CD4-positive, alpha-beta T cell (primary cell): Measurements from ENCODE around the gene MYADM. TPM values are rescaled to one million over a fixed set of nuclear protein-coding genes. Genes with fewer than 3 reads are reported as not detected.

Source experiments
- ATAC-seq: fragments of 200-7000 bp; cut with Tn5 transposase; one replicate; pipeline ENCODE4 v1.10.0; 2022; ENCODE audit warnings: mild to moderate bottlenecking; ENCODE audit not compliant: poor library complexity
- CTCF ChIA-PET: fragments of 350-600 bp; sonication (Branson Sonifier 250); formaldehyde crosslinking; loops from one replicate; lab custom pipeline; 2021; ENCODE audit warnings: antibody characterized with exemption, inconsistent platforms; lab: Charles Lee
- POLR2A ChIA-PET: fragments of 350-600 bp; sonication (Branson Sonifier 250); formaldehyde crosslinking; loops from one replicate; lab custom pipeline; 2021; ENCODE audit warnings: antibody characterized with exemption, inconsistent platforms; lab: Charles Lee
- DNase-seq, 14 experiments: peaks; one replicate each; pipeline ENCODE4 v3.0.0-alpha.2; 2013 to 2020; ENCODE audit warnings: mixed read lengths in 2 of 14
- H3K27ac ChIP-seq, 2 donors: one replicate each; pipeline versions ENCODE4 v1.5.1 to v1.7.0; 2013; ENCODE audit warnings: low read length in 2 of 2, low read depth in 1 of 2, mild to moderate bottlenecking in 1 of 2
- H3K27me3 ChIP-seq, 2 experiments: 1 replicate in 1 of 2; 2 replicates in 1 of 2; pipeline versions ENCODE4 v1.6.1 to v1.7.0; 2013; ENCODE audit warnings: low read length in 2 of 2, control low read depth in 1 of 2, mild to moderate bottlenecking in 1 of 2, moderate library complexity in 1 of 2; ENCODE audit not compliant: insufficient read depth in 2 of 2, control insufficient read depth in 1 of 2
- H3K36me3 ChIP-seq: one replicate; pipeline ENCODE4 v1.6.1; 2013; ENCODE audit warnings: low read length, control low read depth; ENCODE audit not compliant: insufficient read depth
- H3K4me1 ChIP-seq: one replicate; pipeline ENCODE4 v1.6.1; 2013; ENCODE audit warnings: low read length, control low read depth; ENCODE audit not compliant: insufficient read depth
- H3K4me3 ChIP-seq: one replicate; pipeline ENCODE4 v1.5.1; 2013; ENCODE audit warnings: mild to moderate bottlenecking, low read length, moderate library complexity
- H3K9me3 ChIP-seq, 2 experiments: 1 replicate in 1 of 2; 2 replicates in 1 of 2; pipeline versions ENCODE4 v1.6.1 to v1.7.0; 2013; ENCODE audit warnings: low read length in 2 of 2, mild to moderate bottlenecking in 2 of 2, control low read depth in 1 of 2, moderate library complexity in 1 of 2; ENCODE audit not compliant: control insufficient read depth in 1 of 2, insufficient read depth in 1 of 2
- H3K27ac Mint-ChIP-seq: one replicate; pipeline ENCODE4 v1.8.0; 2020; ENCODE audit warnings: mixed read lengths
- H3K27me3 Mint-ChIP-seq: one replicate; pipeline ENCODE4 v1.8.0; 2021; ENCODE audit warnings: mixed read lengths
- H3K36me3 Mint-ChIP-seq: one replicate; pipeline ENCODE4 v1.8.0; 2021; ENCODE audit warnings: low read depth, mixed read lengths
- H3K4me1 Mint-ChIP-seq: one replicate; pipeline ENCODE4 v1.8.0; 2021; ENCODE audit warnings: low read depth, mixed read lengths
- H3K4me3 Mint-ChIP-seq: one replicate; pipeline ENCODE4 v1.8.0; 2020; ENCODE audit warnings: mild to moderate bottlenecking, mixed read lengths
- H3K9me3 Mint-ChIP-seq: one replicate; pipeline ENCODE4 v1.8.0; 2020; ENCODE audit warnings: mixed read lengths
- CTCF ChIP-seq: fragments of 200-600 bp; IDR thresholded peaks from one replicate; pipeline ENCODE4 v1.8.0; 2022; ENCODE audit warnings: antibody characterized with exemption, mild to moderate bottlenecking
- intact Hi-C, 2 experiments: fragments of 100-400 bp; cut with DNase I in 1 of 2; cut with micrococcal nuclease in 1 of 2; formaldehyde crosslinking; loops; one replicate each; pipeline versions ENCODE4 v1.15.1 to v1.9.0; 2023 to 2025; cut with DNase I, micrococcal nuclease
- total RNA-seq, 174 experiments: library from RNA in 2 of 174; stranded (reverse) in 2 of 174; gene quantifications; one replicate each; pipeline ENCODE4 v1.2.3 and lab custom pipeline; 2021 to 2026

The MYADM gene
- total RNA-seq, 2 experiments from 2014 or later: 444 to 448 TPM

DNA sequence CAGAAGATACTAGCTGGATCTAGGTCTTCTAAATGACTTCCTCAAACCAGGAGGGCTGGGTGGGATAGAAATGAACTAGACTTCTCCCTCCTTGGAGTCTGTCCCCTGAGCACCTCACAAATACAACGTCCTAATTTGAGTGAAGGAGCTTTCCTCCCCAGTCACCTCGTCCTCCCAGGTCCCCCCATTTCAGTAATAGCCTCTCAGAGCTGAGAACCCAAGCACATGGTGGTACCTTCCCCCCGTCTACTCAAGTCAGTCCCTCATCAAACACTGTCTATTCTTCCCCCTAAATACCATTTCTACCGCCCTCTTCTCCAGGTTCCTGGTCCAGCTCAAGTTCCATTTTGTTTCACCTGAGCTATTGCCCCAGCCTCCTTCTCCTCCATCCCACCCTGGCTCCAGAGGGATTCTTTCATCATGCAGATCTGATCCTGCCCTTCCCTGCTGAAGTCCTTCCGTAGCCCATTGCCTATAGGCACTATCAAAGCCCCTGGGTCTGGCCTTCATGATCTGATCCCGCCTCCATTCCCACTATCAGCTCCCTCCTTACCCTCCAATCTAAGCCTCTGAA lies 9.1 kb downstream of the MYADM start:
- H3K27me3 ChIP-seq: peaks cover 23 to 24% of the 10 kb centered on the region in 2 experiments
- Mint-ChIP-seq H3K4me3 (peak overlapping the region; percentile 86), H3K9me3 (no peaks in the 10 kb centered on the region), H3K27ac (peak overlapping the region; percentile 89), H3K27me3 (peaks cover 7% of the 10 kb centered on the region), H3K36me3 (peaks cover 48% of the 10 kb centered on the region), H3K4me1 (peaks cover 63% of the 10 kb centered on the region)
- H3K36me3 ChIP-seq: peaks cover 33% of the 10 kb centered on the region
- ChIA-PET POLR2A (interaction anchor here (1.7 to 4.4 kb wide), 2 partner anchors 9 to 238 kb away, joined by 6 to 71 read pairs; partner anchors contain the start of genes MYADM, PRPF31 and TFPT), CTCF (no interaction called here)
- peak overlapping the region in 1 of 2 donors; percentile 45 for H3K27ac ChIP-seq
- TF ChIP-seq CTCF: no peak
- ATAC-seq (no peak), DNase-seq (peak in 2 of 14 experiments; percentile 46 to 51)
- intact Hi-C loops: loop anchor here in 1 of 2 experiments (1.0 kb wide), 1 partner anchor 7 kb away; no protein-coding TSS in a partner anchor
- peaks cover 0 to 19% of the 10 kb centered on the region in 2 experiments for H3K9me3 ChIP-seq
- no peak overlapping the region for H3K4me3 ChIP-seq
- H3K4me1 ChIP-seq: peaks cover 88% of the 10 kb centered on the region

DNA sequence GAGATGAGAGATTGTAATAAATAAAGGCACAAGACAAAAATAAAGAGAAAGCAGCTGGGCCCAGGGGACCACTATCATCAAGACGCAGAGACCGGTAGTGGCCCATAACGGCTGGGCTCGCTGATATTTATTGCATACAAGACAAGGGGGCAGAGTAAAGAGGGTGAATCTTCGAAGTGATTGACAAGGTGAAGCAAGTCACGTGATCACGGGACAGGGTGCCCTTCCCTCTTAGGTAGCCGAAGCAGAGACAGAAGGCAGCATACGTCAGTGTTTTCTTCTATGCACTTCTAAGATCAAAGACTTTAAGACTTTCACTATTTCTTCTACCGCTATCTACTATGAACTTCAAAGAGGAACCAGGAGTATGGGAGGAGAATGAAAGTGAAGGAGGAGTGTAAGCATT lies 9.7 kb downstream of the MYADM start:
- ATAC-seq: no peak

GRCh38 chr19:53878776-53879139 lies 11.1 kb downstream of the MYADM start:
- H3K27me3 Mint-ChIP-seq: peaks cover 22% of the 10 kb centered on the region
- no peak overlapping the region for H3K4me3 Mint-ChIP-seq
- POLR2A ChIA-PET: interaction anchor here (4.4 kb wide), 1 partner anchor 11 kb away, joined by 71 read pairs; the partner anchor contains the start of gene MYADM
- Histone ChIP-seq H3K4me3 (peak overlapping the region; percentile 58), H3K4me1 (peaks cover 88% of the 10 kb centered on the region), H3K9me3 (peaks cover 0 to 15% of the 10 kb centered on the region in 2 experiments), H3K27me3 (peaks cover 38 to 41% of the 10 kb centered on the region in 2 experiments), H3K36me3 (peaks cover 21% of the 10 kb centered on the region), H3K27ac (no peak overlapping the region)
- H3K9me3 Mint-ChIP-seq: no peaks in the 10 kb centered on the region
- intact Hi-C loops: no loop called here
- no peak for TF ChIP-seq CTCF
- ATAC-seq (no peak), DNase-seq (peak in 1 of 14 experiments; percentile 21)
- H3K36me3 Mint-ChIP-seq: peaks cover 34% of the 10 kb centered on the region
- CTCF ChIA-PET: no interaction called here
- H3K4me1 Mint-ChIP-seq: peaks cover 52% of the 10 kb centered on the region
- H3K27ac Mint-ChIP-seq: peak overlapping the region; percentile 51

More for the DNA sequence above, 9.7 kb downstream of the MYADM start:
- no peak for TF ChIP-seq CTCF
- Mint-ChIP-seq H3K27me3 (peaks cover 9% of the 10 kb centered on the region), H3K9me3 (no peaks in the 10 kb centered on the region), H3K4me3 (peak overlapping the region; percentile 86), H3K4me1 (peaks cover 62% of the 10 kb centered on the region), H3K36me3 (peaks cover 48% of the 10 kb centered on the region), H3K27ac (peak overlapping the region; percentile 89)
- CTCF ChIA-PET: no interaction called here
- H3K36me3 ChIP-seq: peaks cover 33% of the 10 kb centered on the region
- H3K4me1 ChIP-seq: peaks cover 89% of the 10 kb centered on the region
- POLR2A ChIA-PET: interaction anchor here (1.7 to 4.4 kb wide), 2 partner anchors 10 to 238 kb away, joined by 6 to 71 read pairs; partner anchors contain the start of genes MYADM, PRPF31 and TFPT
- peak overlapping the region in 1 of 2 donors; percentile 45 for H3K27ac ChIP-seq
- peaks cover 0 to 19% of the 10 kb centered on the region in 2 experiments for H3K9me3 ChIP-seq
- peaks cover 27 to 29% of the 10 kb centered on the region in 2 experiments for H3K27me3 ChIP-seq
- peak in 9 of 14 experiments; percentile 33 to 90 (median 60) for DNase-seq
- no peak overlapping the region for H3K4me3 ChIP-seq
- intact Hi-C loops: loop anchor here in 1 of 2 experiments (1.0 kb wide), 1 partner anchor 8 kb away; no protein-coding TSS in a partner anchor
